Heart right ventricle (tissue), 16 donors: ENCODE measurements around the gene GDPD3. TPM values are rescaled to one million over a fixed set of nuclear protein-coding genes. Genes with fewer than 3 reads are reported as not detected.
"Not testable (repeated sequence)": the region's sequence is repeated elsewhere in the genome, so short reads cannot be mapped to it uniquely, and the experiment has no call there.

Experiments
- ATAC-seq, 8 donors: fragments of 200-7000 bp; cut with Tn5 transposase; one replicate each; pipeline ENCODE4 v1.9.1; 2020; ENCODE audit warnings: mild to moderate bottlenecking in 8 of 8, moderate library complexity in 8 of 8, moderate number of reproducible peaks in 1 of 8
- DNase-seq, 2 donors: peaks; one replicate each; pipeline ENCODE4 v3.0.0-alpha.2; 2020
- H3K27ac ChIP-seq, 10 donors: fragments of 200-600 bp; sonication (generic) in 2 of 10; one replicate each; pipeline versions ENCODE4 v1.5.0 to v1.8.0; 2020 to 2022; ENCODE audit warnings: mild to moderate bottlenecking in 3 of 10
- H3K27me3 ChIP-seq, 7 donors: fragments of 200-600 bp; one replicate each; pipeline ENCODE4 v1.8.0; 2021 to 2022; ENCODE audit warnings: mild to moderate bottlenecking in 2 of 7
- H3K36me3 ChIP-seq, 9 donors: fragments of 200-600 bp; sonication (generic) in 1 of 9; one replicate each; pipeline versions ENCODE4 v1.5.0 to v1.8.0; 2020 to 2022; ENCODE audit warnings: mild to moderate bottlenecking in 2 of 9
- H3K4me1 ChIP-seq, 9 donors: fragments of 200-600 bp; sonication (generic) in 1 of 9; one replicate each; pipeline versions ENCODE4 v1.5.0 to v1.8.0; 2020 to 2022; ENCODE audit warnings: mild to moderate bottlenecking in 4 of 9
- H3K4me3 ChIP-seq, 10 donors: fragments of 200-600 bp; sonication (generic) in 2 of 10; one replicate each; pipeline versions ENCODE4 v1.5.0 to v1.8.0; 2020 to 2022; ENCODE audit warnings: mild to moderate bottlenecking in 7 of 10, moderate library complexity in 2 of 10
- H3K9me3 ChIP-seq, 11 donors: fragments of 200-600 bp in 10 of 11; sonication (generic) in 2 of 11; one replicate each; pipeline versions ENCODE4 v1.5.0 to v1.8.0; 2013 to 2022; ENCODE audit warnings: mild to moderate bottlenecking in 2 of 11, control low read depth in 1 of 11, moderate library complexity in 1 of 11
- WGBS, 2 donors: extraction: QIAGEN DNeasy Blood & Tissue Kit; methylation state at CpG; one replicate each; pipeline ENCODE4 v1.1.7; 2013; ENCODE audit warnings: inconsistent platforms in 1 of 2; 5-methylcytosine and 5-hydroxymethylcytosine counted together
- intact Hi-C, 10 donors: fragments of 100-400 bp; cut with DNase I; formaldehyde crosslinking; loops; one replicate each; pipeline versions ENCODE4 v1.11.1 to v1.14.2; 2022
- polyA plus RNA-seq, 2 donors: library from polyadenylated mRNA; stranded (reverse); fragments of 200-250 nt; gene quantifications; one replicate each; pipeline ENCODE4 v1.2.3, GENCODE V29; 2013
- total RNA-seq, 10 donors: library from RNA; stranded (reverse); fragmentation: NEBNext Ultra II Directional in 3 of 10; extraction: Animal tissue kit (Norgen Biotek cat#: 25700) in 3 of 10; gene quantifications; one replicate each; pipeline versions ENCODE4 v1.2.1 to v1.2.4, GENCODE V29; 2021 to 2023
- TF ChIP-seq, protein P1 (sequence below), 9 donors: fragments of 200-600 bp; sonication (generic) in 2 of 9; IDR thresholded peaks; one replicate each; pipeline versions ENCODE4 v1.5.0 to v1.8.0; 2021 to 2022; ENCODE audit warnings: antibody characterized with exemption in 9 of 9, mild to moderate bottlenecking in 5 of 9, moderate library complexity in 1 of 9
- donor health status: Arrhythmogenic right ventricular cardiomyopathy.
- donor health status: ischemic (EF 13 %, LVEDD 7.1; RV severe dilation, severe dysfunction).
- donor health status: healthy with polysubstance abuse.
- donor health status: DM: no; HTN: yes; CAD: no.
- donor health status: DM: no; HTN: no; CAD: no.
- donor health status: ischemic (EF 25% LVEDD 6.9; RV normal size, moderate dysfunction).
- donor health status: ischemic (EF 25% LVEDD 5.7; RV mildly dilated, moderate dysfunction).
- donor health status: healthy.
- donor health status: DM: yes; HTN: yes; CAD: no.
- donor health status: Ischemic cardiomyopathy.
- donor health status: ischemic (EF 35%, LVEDD 5.7; RV mildly dilated, moderate dysfunction).
- donor health status: nonischemic (EF 11% LVEDD 7.7; RV severe dilation, severe dysfunction).
- donor health status: DM: yes; HTN: yes; CAD: no.
- donor health status: PGD.
- donor health status: ischemic (EF 29% LVEDD 5.4; RV normal size, mild dysfunction).
- donor health status: nonischemic (EF 23%, LVEDD 6.1; RV moderate dilation, normal function).

GDPD3 gene
- total and polyA plus RNA-seq, 12 donors = 0.85 to 6.4 (median 1.5) TPM

DNA sequence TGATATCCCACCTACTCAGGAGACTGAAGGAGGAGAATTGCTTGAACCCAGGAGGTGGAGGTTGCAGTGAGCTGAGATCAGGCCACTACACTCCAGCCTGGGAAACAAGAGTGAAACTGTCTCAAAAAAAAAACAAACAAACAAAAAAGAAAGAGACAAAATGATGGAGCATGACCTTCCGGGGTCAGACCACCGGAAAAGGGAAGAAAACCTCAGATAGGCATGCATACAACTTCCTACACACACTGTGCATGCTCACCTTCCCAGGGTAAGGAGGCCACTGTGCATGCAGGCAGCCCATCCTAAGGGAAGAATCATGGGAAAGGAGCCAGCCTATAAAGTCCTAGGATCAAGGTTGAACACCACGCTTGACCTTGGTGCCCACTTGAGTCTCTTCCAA lies 19.3 kb upstream of the GDPD3 start:
- DNase-seq = no peak
- H3K4me1 ChIP-seq = peaks cover 0 to 18% (median 0%) of the 10 kb centered on the region in 9 donors
- H3K27me3 ChIP-seq = no peaks in the 10 kb centered on the region
- TF ChIP-seq, protein P1, sequence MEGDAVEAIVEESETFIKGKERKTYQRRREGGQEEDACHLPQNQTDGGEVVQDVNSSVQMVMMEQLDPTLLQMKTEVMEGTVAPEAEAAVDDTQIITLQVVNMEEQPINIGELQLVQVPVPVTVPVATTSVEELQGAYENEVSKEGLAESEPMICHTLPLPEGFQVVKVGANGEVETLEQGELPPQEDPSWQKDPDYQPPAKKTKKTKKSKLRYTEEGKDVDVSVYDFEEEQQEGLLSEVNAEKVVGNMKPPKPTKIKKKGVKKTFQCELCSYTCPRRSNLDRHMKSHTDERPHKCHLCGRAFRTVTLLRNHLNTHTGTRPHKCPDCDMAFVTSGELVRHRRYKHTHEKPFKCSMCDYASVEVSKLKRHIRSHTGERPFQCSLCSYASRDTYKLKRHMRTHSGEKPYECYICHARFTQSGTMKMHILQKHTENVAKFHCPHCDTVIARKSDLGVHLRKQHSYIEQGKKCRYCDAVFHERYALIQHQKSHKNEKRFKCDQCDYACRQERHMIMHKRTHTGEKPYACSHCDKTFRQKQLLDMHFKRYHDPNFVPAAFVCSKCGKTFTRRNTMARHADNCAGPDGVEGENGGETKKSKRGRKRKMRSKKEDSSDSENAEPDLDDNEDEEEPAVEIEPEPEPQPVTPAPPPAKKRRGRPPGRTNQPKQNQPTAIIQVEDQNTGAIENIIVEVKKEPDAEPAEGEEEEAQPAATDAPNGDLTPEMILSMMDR (IDR thresholded peaks at IDR 0.05) = no peak
- H3K27ac ChIP-seq = no peak overlapping the region
- H3K4me3 ChIP-seq = no peak overlapping the region
- no peaks in the 10 kb centered on the region for H3K36me3 ChIP-seq
- ATAC-seq = no peak
- H3K9me3 ChIP-seq = no peaks in the 10 kb centered on the region
- WGBS, 2 donors = 61 to 88% methylated on average over 3 of the region's 3 CpGs
- intact Hi-C loops = no loop called here

DNA sequence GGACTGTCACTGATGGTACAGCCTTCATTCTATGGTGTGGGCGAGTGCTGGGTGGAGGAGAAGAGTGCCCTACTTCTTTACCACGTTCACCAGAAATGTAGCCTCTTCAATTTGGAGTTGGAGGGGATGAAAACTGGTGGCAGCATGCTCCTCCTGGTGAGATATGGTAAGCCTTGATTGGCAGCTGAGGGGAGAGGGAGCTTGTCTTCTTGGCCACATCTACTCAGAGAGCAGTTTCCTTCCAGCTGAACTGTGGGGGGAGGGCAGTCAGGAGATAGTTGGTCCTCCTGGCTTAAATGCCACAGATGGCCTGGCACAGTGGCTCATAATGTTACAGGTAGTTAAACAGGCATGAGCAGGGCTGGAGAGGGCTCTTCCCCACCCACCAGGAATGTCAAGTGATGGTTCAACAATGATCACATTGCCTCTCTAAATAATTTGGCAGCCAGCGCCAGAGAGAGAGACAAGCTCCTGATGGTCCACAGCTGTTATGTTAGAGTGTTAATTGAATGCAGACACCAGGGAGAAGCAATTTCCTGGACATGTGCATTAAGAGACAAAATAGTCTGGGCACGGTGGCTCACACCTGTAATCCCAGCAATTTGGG lies 18.6 kb upstream of the GDPD3 start:
- no peaks in the 10 kb centered on the region for H3K9me3 ChIP-seq
- TF ChIP-seq, protein P1 (IDR thresholded peaks at IDR 0.05) = no peak
- no peaks in the 10 kb centered on the region for H3K36me3 ChIP-seq
- H3K4me3 ChIP-seq = no peak overlapping the region
- ATAC-seq (no peak), DNase-seq (no peak)
- WGBS, 2 donors = 46 to 56% methylated on average over 4 of the region's 4 CpGs
- H3K27me3 ChIP-seq = no peaks in the 10 kb centered on the region
- peaks cover 0 to 15% (median 0%) of the 10 kb centered on the region in 9 donors for H3K4me1 ChIP-seq
- no peak overlapping the region for H3K27ac ChIP-seq
- intact Hi-C loops = no loop called here

DNA sequence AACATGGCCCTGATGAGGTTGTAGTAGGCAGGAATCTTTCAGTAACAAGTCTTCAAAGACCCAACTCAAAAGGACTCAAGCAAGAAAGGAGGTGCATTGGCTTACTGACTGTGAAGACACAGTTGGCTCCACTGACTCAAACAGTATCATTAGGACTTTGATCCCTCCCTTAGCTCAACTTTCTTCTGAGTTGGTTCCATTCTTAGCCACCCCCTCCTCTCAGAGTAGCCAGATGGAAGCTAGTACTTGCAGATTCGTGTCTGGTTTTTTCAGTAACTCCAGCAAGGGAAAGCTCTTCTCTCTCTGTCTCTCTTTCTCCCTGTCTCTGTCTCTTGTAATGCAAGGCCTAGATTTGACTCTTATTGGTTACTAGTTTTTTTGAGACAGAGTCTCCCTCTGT lies 14.7 kb upstream of the GDPD3 start:
- Histone ChIP-seq H3K36me3 (no peaks in the 10 kb centered on the region), H3K27me3 (no peaks in the 10 kb centered on the region), H3K4me1 (peaks cover 0 to 27% (median 8%) of the 10 kb centered on the region in 9 donors), H3K27ac (no peak overlapping the region), H3K9me3 (no peaks in the 10 kb centered on the region), H3K4me3 (no peak overlapping the region)
- ATAC-seq (no peak), DNase-seq (no peak)
- TF ChIP-seq, protein P1 (IDR thresholded peaks at IDR 0.05) = no peak
- WGBS, 2 donors = 82 to 98% methylated on average over 1 of the region's 1 CpG
- intact Hi-C loops = loop anchor here in 1 of 10 donors (10.0 kb wide), 1 partner anchor 277 kb away; the partner anchor contains the start of gene ZNF771

DNA sequence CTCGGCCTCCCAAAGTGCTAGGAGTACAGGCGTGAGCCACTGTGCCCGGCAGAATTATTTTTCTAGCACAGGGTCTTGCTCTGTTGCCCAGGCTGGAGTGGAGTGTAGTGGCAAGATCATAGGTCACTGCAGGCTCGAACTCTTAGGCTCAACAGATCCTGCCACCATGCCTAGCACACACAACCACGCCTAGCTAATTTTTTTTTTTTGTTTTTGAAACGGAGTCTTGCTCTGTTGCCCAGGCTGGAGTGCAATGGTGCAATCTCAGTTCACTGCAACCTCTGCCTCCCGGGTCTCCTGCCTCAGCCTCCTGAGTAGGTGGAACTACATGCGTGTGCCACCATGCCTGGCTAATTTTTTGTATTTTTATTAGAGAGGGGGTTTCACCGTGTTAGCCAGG lies 12.4 kb upstream of the GDPD3 start:
- not testable (repeated sequence) for H3K27me3 ChIP-seq, H3K4me3 ChIP-seq, ATAC-seq, H3K9me3 ChIP-seq, DNase-seq, H3K36me3 ChIP-seq, H3K27ac ChIP-seq
- intact Hi-C loops = loop anchor here in 1 of 10 donors (10.0 kb wide), 1 partner anchor 279 kb away; the partner anchor contains the start of gene ZNF771
- peaks cover 2 to 37% (median 18%) of the 10 kb centered on the region in 9 donors for H3K4me1 ChIP-seq
- 95 to 96% methylated on average over 9 of the region's 9 CpGs for WGBS, 2 donors

DNA sequence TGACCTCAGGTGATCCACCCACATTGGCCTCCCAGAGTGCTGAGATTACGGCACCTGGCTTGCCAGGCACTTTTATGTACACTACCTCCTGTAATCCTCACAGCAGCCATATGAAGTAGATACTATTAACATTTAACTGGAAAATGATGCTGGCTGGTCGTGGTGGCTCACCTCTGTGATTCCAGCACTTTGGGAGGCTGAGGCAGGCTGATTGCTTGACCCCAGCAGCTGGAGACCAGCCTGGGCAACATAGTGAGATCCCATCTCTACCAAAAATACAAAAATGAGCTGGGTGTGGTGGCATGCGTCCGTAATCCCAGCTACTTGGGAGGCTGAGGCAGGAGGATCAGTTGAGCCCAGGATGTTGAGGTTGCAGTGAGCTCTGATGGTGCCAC lies 11.6 kb upstream of the GDPD3 start:
- no peak overlapping the region for H3K4me3 ChIP-seq
- H3K4me1 ChIP-seq = peaks cover 2 to 44% (median 22%) of the 10 kb centered on the region in 9 donors
- H3K27me3 ChIP-seq = no peaks in the 10 kb centered on the region
- no peaks in the 10 kb centered on the region for H3K9me3 ChIP-seq
- peaks cover 0 to 17% (median 1%) of the 10 kb centered on the region in 9 donors for H3K36me3 ChIP-seq
- no peak for DNase-seq
- TF ChIP-seq, protein P1 (IDR thresholded peaks at IDR 0.05) = no peak
- WGBS, 2 donors = 93 to 97% methylated on average over 4 of the region's 4 CpGs
- ATAC-seq = no peak
- intact Hi-C loops = loop anchor here in 1 of 10 donors (10.0 kb wide), 1 partner anchor 280 kb away; the partner anchor contains the start of gene ZNF771
- H3K27ac ChIP-seq = no peak overlapping the region
